Natural killer cell (primary cell): ENCODE results near the gene SCGB3A1. TPM values are rescaled to one million over a fixed set of nuclear protein-coding genes. Genes with fewer than 3 reads are reported as not detected.

ENCODE experiments used
- ATAC-seq, 3 donors: fragments of 150-1000 bp in 2 of 3; fragments of 200-7000 bp in 1 of 3; cut with Tn5 transposase; 1 replicate in 1 of 3; 2 replicates in 2 of 3; pipeline ENCODE4 v1.10.0; 2021; ENCODE audit warnings: mild to moderate bottlenecking in 2 of 3, moderate library complexity in 2 of 3
- DNase-seq, 2 donors: peaks; one replicate each; pipeline versions ENCODE4 v3.0.0 to v3.0.0-alpha.2; 2013 to 2021; ENCODE audit warnings: mixed read lengths in 1 of 2
- H3K27ac ChIP-seq: one replicate; pipeline ENCODE4 v1.5.1; 2013; ENCODE audit warnings: mild to moderate bottlenecking, low read length
- H3K27me3 ChIP-seq: one replicate; pipeline ENCODE4 v1.6.1; 2013; ENCODE audit warnings: low read length; ENCODE audit not compliant: control insufficient read depth, insufficient read depth
- H3K36me3 ChIP-seq: one replicate; pipeline ENCODE4 v1.6.1; 2013; ENCODE audit warnings: low read length; ENCODE audit not compliant: control insufficient read depth, insufficient read depth
- H3K4me1 ChIP-seq: one replicate; pipeline ENCODE4 v1.6.1; 2013; ENCODE audit warnings: low read length; ENCODE audit not compliant: control insufficient read depth, insufficient read depth
- H3K4me3 ChIP-seq: one replicate; pipeline ENCODE4 v1.5.1; 2013; ENCODE audit warnings: low read length
- H3K9me3 ChIP-seq: one replicate; pipeline ENCODE4 v1.6.1; 2013; ENCODE audit warnings: low read length; ENCODE audit not compliant: control insufficient read depth, insufficient read depth
- H3K27ac Mint-ChIP-seq, 2 donors: one replicate each; pipeline ENCODE4 v1.8.0; 2022; ENCODE audit warnings: mild to moderate bottlenecking in 2 of 2, mixed read lengths in 2 of 2, moderate library complexity in 1 of 2
- H3K27me3 Mint-ChIP-seq, 2 donors: one replicate each; pipeline ENCODE4 v1.8.0; 2022; ENCODE audit warnings: low read depth in 2 of 2, mixed read lengths in 2 of 2
- H3K36me3 Mint-ChIP-seq: one replicate; pipeline ENCODE4 v1.8.0; 2022; ENCODE audit warnings: mixed read lengths
- H3K4me1 Mint-ChIP-seq, 2 donors: one replicate each; pipeline ENCODE4 v1.8.0; 2022; ENCODE audit warnings: mixed read lengths in 2 of 2
- H3K4me3 Mint-ChIP-seq: one replicate; pipeline ENCODE4 v1.8.0; 2022; ENCODE audit warnings: mild to moderate bottlenecking, moderate library complexity, mixed read lengths
- H3K9me3 Mint-ChIP-seq, 2 donors: one replicate each; pipeline ENCODE4 v1.8.0; 2022; ENCODE audit warnings: mixed read lengths in 2 of 2
- WGBS: methylation state at CpG from one replicate; pipeline ENCODE4 v1.1.7; 2013; ENCODE audit warnings: missing lambda C conversion rate; ENCODE audit not compliant: insufficient coverage; 5-methylcytosine and 5-hydroxymethylcytosine counted together
- intact Hi-C: fragments of 100-400 bp; cut with micrococcal nuclease; formaldehyde crosslinking; loops from one replicate; pipeline ENCODE4 v1.14.2; 2022
- total RNA-seq, 4 donors: library from RNA; stranded (reverse); fragments of 120-200 nt in 1 of 4; gene quantifications; one replicate each; pipeline versions ENCODE4 v1.2.3 to v1.2.4, GENCODE V29; 2013 to 2022
- TF ChIP-seq, protein P1 (sequence below): fragments of 200-600 bp; IDR thresholded peaks from one replicate; pipeline ENCODE4 v1.8.0; 2022; ENCODE audit warnings: antibody characterized with exemption

The SCGB3A1 gene, protein sequence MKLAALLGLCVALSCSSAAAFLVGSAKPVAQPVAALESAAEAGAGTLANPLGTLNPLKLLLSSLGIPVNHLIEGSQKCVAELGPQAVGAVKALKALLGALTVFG
- total RNA-seq, result not detected
- total RNA-seq (2013), result 0.25 TPM

DNA sequence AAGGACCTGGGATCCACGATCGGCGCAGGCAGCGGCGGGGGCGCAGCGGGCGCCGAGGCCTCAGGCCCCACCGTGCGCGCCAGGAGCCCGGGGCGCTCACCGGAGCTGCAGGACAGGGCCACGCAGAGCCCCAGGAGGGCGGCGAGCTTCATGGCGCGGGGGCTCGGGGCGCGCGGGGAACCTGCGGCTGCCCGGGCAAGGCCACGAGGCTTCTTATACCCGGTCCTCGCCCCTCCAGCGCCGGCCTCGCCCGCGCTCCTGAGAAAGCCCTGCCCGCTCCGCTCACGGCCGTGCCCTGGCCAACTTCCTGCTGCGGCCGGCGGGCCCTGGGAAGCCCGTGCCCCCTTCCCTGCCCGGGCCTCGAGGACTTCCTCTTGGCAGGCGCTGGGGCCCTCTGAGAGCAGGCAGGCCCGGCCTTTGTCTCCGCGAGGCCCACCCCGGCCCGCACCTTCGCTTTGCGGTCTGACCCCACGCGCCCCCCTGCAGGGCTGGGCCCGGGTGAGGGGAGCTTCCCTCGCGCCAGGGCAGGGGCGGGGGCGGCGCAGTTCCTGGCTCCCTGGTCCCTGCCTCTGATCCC lies at the start of gene SCGB3A1:
Gene SCGB3A1 (minus strand): TSS at position 189 of the 577 bp plus-strand sequence. CDS start 37 bp downstream, at position 152.
- no peak for DNase-seq
- ATAC-seq, result no peak

DNA sequence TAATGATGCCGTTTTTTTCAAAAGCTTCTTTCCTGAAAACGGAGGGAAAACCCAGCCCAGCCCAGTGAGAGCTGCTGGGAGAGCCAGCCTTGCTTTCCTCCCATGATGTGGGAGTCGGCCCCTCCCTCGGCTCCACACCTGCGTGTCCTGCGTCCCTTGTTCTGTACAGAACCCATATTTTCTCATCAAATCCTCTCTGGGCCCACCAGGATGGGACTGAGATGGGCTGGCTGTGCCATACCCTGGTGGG lies 49.2 kb upstream of the SCGB3A1 start:
- no peaks in the 10 kb centered on the region for H3K27me3 ChIP-seq
- H3K4me1 Mint-ChIP-seq, result peaks cover 0 to 5% of the 10 kb centered on the region in 2 donors
- no peak overlapping the region for H3K4me3 Mint-ChIP-seq
- 82% methylated on average over 6 of the region's 6 CpGs for WGBS
- peaks cover 0 to 5% of the 10 kb centered on the region in 2 donors for H3K27me3 Mint-ChIP-seq
- H3K4me3 ChIP-seq, result no peak overlapping the region
- no peaks in the 10 kb centered on the region for H3K36me3 ChIP-seq
- ATAC-seq, result no peak
- H3K9me3 ChIP-seq, result no peaks in the 10 kb centered on the region
- TF ChIP-seq, protein P1, sequence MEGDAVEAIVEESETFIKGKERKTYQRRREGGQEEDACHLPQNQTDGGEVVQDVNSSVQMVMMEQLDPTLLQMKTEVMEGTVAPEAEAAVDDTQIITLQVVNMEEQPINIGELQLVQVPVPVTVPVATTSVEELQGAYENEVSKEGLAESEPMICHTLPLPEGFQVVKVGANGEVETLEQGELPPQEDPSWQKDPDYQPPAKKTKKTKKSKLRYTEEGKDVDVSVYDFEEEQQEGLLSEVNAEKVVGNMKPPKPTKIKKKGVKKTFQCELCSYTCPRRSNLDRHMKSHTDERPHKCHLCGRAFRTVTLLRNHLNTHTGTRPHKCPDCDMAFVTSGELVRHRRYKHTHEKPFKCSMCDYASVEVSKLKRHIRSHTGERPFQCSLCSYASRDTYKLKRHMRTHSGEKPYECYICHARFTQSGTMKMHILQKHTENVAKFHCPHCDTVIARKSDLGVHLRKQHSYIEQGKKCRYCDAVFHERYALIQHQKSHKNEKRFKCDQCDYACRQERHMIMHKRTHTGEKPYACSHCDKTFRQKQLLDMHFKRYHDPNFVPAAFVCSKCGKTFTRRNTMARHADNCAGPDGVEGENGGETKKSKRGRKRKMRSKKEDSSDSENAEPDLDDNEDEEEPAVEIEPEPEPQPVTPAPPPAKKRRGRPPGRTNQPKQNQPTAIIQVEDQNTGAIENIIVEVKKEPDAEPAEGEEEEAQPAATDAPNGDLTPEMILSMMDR, result no peak
- H3K27ac Mint-ChIP-seq, result no peak overlapping the region
- DNase-seq, result no peak
- no peaks in the 10 kb centered on the region for H3K9me3 Mint-ChIP-seq
- no peak overlapping the region for H3K27ac ChIP-seq
- H3K36me3 Mint-ChIP-seq, result no peaks in the 10 kb centered on the region
- no peaks in the 10 kb centered on the region for H3K4me1 ChIP-seq
- intact Hi-C loops, result no loop called here

More for the DNA sequence above, at the start of gene SCGB3A1:
- Histone ChIP-seq H3K4me1 (no peaks in the 10 kb centered on the region), H3K36me3 (no peaks in the 10 kb centered on the region), H3K4me3 (no peak within 1 kb of the TSS), H3K27ac (no peak within 1 kb of the TSS), H3K9me3 (no peaks in the 10 kb centered on the region), H3K27me3 (peaks cover 9% of the 10 kb centered on the region)
- WGBS, result 4% methylated on average over 60 of the region's 60 CpGs
- H3K27me3 Mint-ChIP-seq, result peaks cover 18 to 27% of the 10 kb centered on the region in 2 donors
- H3K9me3 Mint-ChIP-seq, result no peaks in the 10 kb centered on the region
- no peak within 1 kb of the TSS for H3K27ac Mint-ChIP-seq
- intact Hi-C loops, result no loop called here
- no peaks in the 10 kb centered on the region for H3K4me1 Mint-ChIP-seq
- H3K4me3 Mint-ChIP-seq, result no peak within 1 kb of the TSS
- no peaks in the 10 kb centered on the region for H3K36me3 Mint-ChIP-seq
- TF ChIP-seq, protein P1, result no peak

DNA sequence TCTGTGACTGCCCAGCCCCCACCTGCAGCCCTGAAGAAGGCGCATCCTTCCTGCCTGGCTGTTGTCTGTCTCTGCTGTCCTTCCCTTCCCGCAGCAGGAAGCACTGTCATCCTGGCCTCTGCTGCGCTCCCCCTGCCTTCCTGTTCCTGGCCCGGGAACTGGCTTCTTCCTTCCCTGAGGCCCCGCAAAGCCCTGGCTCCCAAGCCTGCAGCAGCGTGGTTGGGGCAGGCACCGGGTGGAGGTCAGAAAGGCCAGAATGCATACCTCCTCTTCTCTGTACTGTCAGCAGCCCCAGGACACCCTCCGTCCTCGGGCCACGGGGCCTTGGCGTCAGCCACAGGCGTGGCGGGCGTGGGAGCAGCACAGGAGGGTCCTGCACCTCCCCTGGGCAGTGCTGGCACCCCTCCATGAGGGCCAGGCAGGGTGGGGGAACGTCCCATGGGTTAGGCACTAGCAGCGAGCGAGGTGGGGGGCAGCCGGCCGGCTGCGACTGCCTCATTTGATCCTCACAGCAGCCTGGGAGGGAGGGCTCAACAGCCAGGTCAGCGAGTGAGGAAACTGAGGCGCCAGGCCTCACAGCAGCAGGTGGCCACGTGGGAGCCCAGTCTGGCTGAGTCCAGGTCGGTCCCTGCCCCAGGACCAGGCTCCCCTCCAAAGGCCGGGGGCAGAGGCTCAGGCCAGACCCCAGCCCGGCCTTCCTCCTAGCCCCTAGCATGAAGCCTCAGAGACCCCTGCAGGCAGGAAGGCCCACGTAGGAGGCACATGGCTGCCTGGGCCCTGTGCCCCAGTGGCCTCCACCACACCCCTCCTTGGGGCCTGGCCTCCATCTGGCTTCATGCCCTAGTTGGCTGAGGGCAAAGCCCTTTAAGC lies 48.7 kb upstream of the SCGB3A1 start:
- no peak overlapping the region for H3K27ac ChIP-seq
- Mint-ChIP-seq H3K4me1 (peaks cover 0 to 5% of the 10 kb centered on the region in 2 donors), H3K9me3 (no peaks in the 10 kb centered on the region), H3K36me3 (no peaks in the 10 kb centered on the region), H3K27ac (no peak overlapping the region), H3K27me3 (peaks cover 0 to 5% of the 10 kb centered on the region in 2 donors), H3K4me3 (no peak overlapping the region)
- H3K36me3 ChIP-seq, result no peaks in the 10 kb centered on the region
- no peak overlapping the region for H3K4me3 ChIP-seq
- TF ChIP-seq, protein P1, result no peak
- intact Hi-C loops, result no loop called here
- WGBS, result 67% methylated on average over 27 of the region's 27 CpGs
- DNase-seq, result no peak
- H3K9me3 ChIP-seq, result no peaks in the 10 kb centered on the region
- no peaks in the 10 kb centered on the region for H3K27me3 ChIP-seq
- H3K4me1 ChIP-seq, result no peaks in the 10 kb centered on the region
- ATAC-seq, result no peak
